Neural progenitor cell (in vitro differentiated cells): Measurements from ENCODE around the gene ALDH8A1.

ENCODE experiments used
- CTCF ChIP-seq: fragments of 200-600 bp; sonication (generic); IDR thresholded peaks from 2 replicates; pipeline ENCODE4 v1.5.1; 2017; ENCODE audit warnings: antibody characterized with exemption, mild to moderate bottlenecking
- EZH2 ChIP-seq: fragments of 200-600 bp; sonication (generic); IDR thresholded peaks from 2 replicates; pipeline ENCODE4 v1.6.1; 2017; ENCODE audit warnings: antibody characterized with exemption, mild to moderate bottlenecking, moderate library complexity

- no peak for TF ChIP-seq CTCF
- no peak for TF ChIP-seq EZH2
These were observed 46.5 kb downstream of the ALDH8A1 start for GRCh38 chr6:134903448-134903847.
